ENCODE measurements around the gene FAM221B.

Gene FAM221B

DNA sequence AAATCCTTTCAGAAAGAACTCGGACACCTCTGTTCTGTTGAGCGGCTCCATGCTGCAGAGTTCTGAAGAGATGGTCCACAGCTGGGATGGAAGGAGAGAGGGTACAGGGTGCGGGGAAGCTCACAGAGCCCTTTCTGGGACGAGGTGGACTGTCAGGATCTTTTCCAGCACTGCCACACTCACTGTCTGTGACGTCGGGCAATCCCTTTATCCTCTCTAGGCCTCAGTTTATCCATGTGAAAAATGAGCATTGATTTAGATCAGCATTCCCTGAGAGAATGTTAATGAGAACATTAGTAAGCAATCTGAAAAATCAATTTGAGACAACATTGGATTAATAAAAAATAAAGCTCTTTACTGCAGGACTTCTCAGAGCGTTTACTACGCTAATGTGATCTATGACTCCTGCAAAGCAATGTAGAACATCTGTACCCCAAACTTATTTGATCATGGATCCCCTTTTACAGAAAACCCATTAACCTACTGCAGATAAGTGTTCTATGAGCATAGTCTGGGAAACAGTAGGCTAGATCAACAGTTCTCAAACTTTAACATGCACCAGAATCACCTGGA lies 41.9 kb upstream of the FAM221B start, which contains the start of gene OR13J1:
Gene OR13J1, minus strand, starts transcription at position 51 of the 573 bp plus-strand sequence. Its CDS starts 0 bp downstream, at position 51.
- TF ChIP-seq EZH2 (optimal IDR thresholded peaks at IDR 0.05; ENCODE audit: low read depth, low read length) (no peak), EZH2phosphoT487 (IDR thresholded peaks at IDR 0.05; ENCODE audit: low read length) (no peak)
- TF ChIP-seq, protein P1, sequence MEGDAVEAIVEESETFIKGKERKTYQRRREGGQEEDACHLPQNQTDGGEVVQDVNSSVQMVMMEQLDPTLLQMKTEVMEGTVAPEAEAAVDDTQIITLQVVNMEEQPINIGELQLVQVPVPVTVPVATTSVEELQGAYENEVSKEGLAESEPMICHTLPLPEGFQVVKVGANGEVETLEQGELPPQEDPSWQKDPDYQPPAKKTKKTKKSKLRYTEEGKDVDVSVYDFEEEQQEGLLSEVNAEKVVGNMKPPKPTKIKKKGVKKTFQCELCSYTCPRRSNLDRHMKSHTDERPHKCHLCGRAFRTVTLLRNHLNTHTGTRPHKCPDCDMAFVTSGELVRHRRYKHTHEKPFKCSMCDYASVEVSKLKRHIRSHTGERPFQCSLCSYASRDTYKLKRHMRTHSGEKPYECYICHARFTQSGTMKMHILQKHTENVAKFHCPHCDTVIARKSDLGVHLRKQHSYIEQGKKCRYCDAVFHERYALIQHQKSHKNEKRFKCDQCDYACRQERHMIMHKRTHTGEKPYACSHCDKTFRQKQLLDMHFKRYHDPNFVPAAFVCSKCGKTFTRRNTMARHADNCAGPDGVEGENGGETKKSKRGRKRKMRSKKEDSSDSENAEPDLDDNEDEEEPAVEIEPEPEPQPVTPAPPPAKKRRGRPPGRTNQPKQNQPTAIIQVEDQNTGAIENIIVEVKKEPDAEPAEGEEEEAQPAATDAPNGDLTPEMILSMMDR (IDR thresholded peaks at IDR 0.05; ENCODE audit: low read length): no peak
- Histone ChIP-seq H3K27me3 (replicated peaks; ENCODE audit: insufficient read depth, low read length) (no peaks in the 10 kb centered on the region), H3K4me3 (ENCODE audit: low read length) (no peak within 1 kb of the TSS), H3K9me2 (replicated peaks; ENCODE audit: insufficient read depth, low read length) (no peaks in the 10 kb centered on the region), H3K27ac (ENCODE audit: low read length) (no peak within 1 kb of the TSS), H3K9ac (ENCODE audit: low read length) (no peak within 1 kb of the TSS), H3K36me3 (replicated peaks; ENCODE audit: insufficient read depth, low read length) (no peaks in the 10 kb centered on the region), H3K79me2 (ENCODE audit: low read length) (no peaks in the 10 kb centered on the region), H3K9me3 (replicated peaks; ENCODE audit: insufficient read depth, low read length) (no peaks in the 10 kb centered on the region), H3K4me1 (ENCODE audit: low read length) (peaks cover 2% of the 10 kb centered on the region; the same call in 1 of the 2 replicates), H3K4me2 (ENCODE audit: low read depth, low read length) (no peak within 1 kb of the TSS), H4K20me1 (ENCODE audit: insufficient read depth, low read length) (no peaks in the 10 kb centered on the region), H3F3A (ENCODE audit: insufficient read depth, low read length) (no peaks in the 10 kb centered on the region), H2AFZ (ENCODE audit: low read length) (no peak within 1 kb of the TSS)
- DNase-seq: no peak

DNA sequence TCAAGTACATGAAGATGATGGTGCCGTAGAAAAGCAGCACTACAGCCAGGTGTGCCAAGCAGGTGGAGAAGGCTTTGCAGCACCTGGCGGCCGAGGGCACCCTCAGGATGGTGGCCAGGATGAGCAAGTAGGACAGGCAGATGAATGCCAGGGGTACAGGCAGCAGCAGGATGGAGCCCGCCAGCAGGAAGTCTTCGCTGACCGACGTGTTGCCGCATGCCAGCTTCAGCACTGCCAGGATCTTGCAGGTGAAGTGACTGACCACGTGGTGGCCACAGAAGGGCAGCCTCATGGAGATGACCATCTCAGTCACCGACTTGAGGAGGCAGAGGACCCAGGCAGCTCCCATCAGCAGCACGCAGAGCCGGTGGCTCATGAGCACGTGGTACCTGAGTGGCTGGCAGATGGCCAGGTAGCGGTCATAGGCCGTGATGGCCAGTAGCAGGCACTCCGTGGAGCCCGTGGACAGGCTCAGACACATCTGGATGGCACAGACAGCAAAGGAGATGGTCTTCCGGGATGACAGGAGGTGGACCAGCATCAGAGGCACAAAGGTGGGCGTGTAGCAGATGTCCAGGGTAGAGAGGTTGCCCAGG lies 41.2 kb upstream of the FAM221B start:
- H3K36me3 ChIP-seq (replicated peaks; ENCODE audit: insufficient read depth, low read length): no peaks in the 10 kb centered on the region
- H3K4me3 ChIP-seq (ENCODE audit: low read length): no peak overlapping the region
- no peaks in the 10 kb centered on the region for H3F3A ChIP-seq (ENCODE audit: insufficient read depth, low read length)
- H3K27ac ChIP-seq (ENCODE audit: low read length): no peak overlapping the region
- H3K27me3 ChIP-seq (replicated peaks; ENCODE audit: insufficient read depth, low read length): no peaks in the 10 kb centered on the region
- H3K79me2 ChIP-seq (ENCODE audit: low read length): no peaks in the 10 kb centered on the region
- H2AFZ ChIP-seq (ENCODE audit: low read length): no peak overlapping the region
- H3K4me1 ChIP-seq (ENCODE audit: low read length): peaks cover 2% of the 10 kb centered on the region; the same call in 1 of the 2 replicates
- H4K20me1 ChIP-seq (ENCODE audit: insufficient read depth, low read length): no peaks in the 10 kb centered on the region
- H3K9me3 ChIP-seq (replicated peaks; ENCODE audit: insufficient read depth, low read length): no peaks in the 10 kb centered on the region
- no peak overlapping the region for H3K4me2 ChIP-seq (ENCODE audit: low read depth, low read length)
- no peaks in the 10 kb centered on the region for H3K9me2 ChIP-seq (replicated peaks; ENCODE audit: insufficient read depth, low read length)
- DNase-seq: no peak
- H3K9ac ChIP-seq (ENCODE audit: low read length): no peak overlapping the region
- TF ChIP-seq EZH2phosphoT487 (IDR thresholded peaks at IDR 0.05; ENCODE audit: low read length) (no peak), EZH2 (optimal IDR thresholded peaks at IDR 0.05; ENCODE audit: low read depth, low read length) (no peak)
- TF ChIP-seq, protein P1 (IDR thresholded peaks at IDR 0.05; ENCODE audit: low read length): no peak

DNA sequence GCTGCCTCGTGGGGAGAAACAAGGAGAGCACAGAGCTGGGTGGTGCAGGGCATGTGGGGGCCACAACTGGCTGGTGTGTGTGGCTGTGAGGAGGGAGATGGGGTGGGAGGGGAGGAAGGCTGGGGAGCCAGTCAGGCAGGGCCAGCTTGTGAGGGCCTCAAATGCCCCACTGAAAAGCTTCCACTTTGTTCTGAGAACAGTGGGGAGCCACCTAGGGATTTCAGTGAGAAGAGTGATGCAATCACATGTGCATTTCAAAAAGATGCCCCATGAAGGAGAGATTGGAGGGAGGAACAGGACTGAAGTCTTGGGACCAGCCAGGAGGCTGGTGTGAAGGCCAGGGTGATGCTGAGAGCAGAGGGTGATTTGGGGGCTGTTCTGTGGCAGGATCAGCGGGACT lies 40.4 kb upstream of the FAM221B start:
- Histone ChIP-seq H3K36me3 (replicated peaks; ENCODE audit: insufficient read depth, low read length) (no peaks in the 10 kb centered on the region), H3K4me1 (ENCODE audit: low read length) (peaks cover 2% of the 10 kb centered on the region; the same call in 1 of the 2 replicates), H3K9me3 (replicated peaks; ENCODE audit: insufficient read depth, low read length) (no peaks in the 10 kb centered on the region), H3K27ac (ENCODE audit: low read length) (no peak overlapping the region), H2AFZ (ENCODE audit: low read length) (no peak overlapping the region), H3K4me3 (ENCODE audit: low read length) (no peak overlapping the region), H3K9me2 (replicated peaks; ENCODE audit: insufficient read depth, low read length) (no peaks in the 10 kb centered on the region), H3F3A (ENCODE audit: insufficient read depth, low read length) (no peaks in the 10 kb centered on the region), H3K79me2 (ENCODE audit: low read length) (no peaks in the 10 kb centered on the region), H3K27me3 (replicated peaks; ENCODE audit: insufficient read depth, low read length) (no peaks in the 10 kb centered on the region), H4K20me1 (ENCODE audit: insufficient read depth, low read length) (no peaks in the 10 kb centered on the region), H3K9ac (ENCODE audit: low read length) (no peak overlapping the region), H3K4me2 (ENCODE audit: low read depth, low read length) (no peak overlapping the region)
- DNase-seq: no peak
- no peak for TF ChIP-seq EZH2 (optimal IDR thresholded peaks at IDR 0.05; ENCODE audit: low read depth, low read length)
- no peak for TF ChIP-seq EZH2phosphoT487 (IDR thresholded peaks at IDR 0.05; ENCODE audit: low read length)
- TF ChIP-seq, protein P1 (IDR thresholded peaks at IDR 0.05; ENCODE audit: low read length): no peak

All from MM.1S (cell line).